CD8-positive, alpha-beta memory T cell (primary cell): ENCODE measurements around the gene KCNQ2. TPM values are rescaled to one million over a fixed set of nuclear protein-coding genes. Genes with fewer than 3 reads are reported as not detected.

Source experiments
- CTCF ChIA-PET: fragments of 350-600 bp; sonication (Branson Sonifier 250); formaldehyde crosslinking; loops from one replicate; lab custom pipeline; 2021; ENCODE audit warnings: antibody characterized with exemption; lab: Charles Lee
- POLR2A ChIA-PET: fragments of 350-600 bp; sonication (Branson Sonifier 250); formaldehyde crosslinking; loops from one replicate; lab custom pipeline; 2021; ENCODE audit warnings: antibody characterized with exemption; lab: Charles Lee
- DNase-seq, 5 donors: peaks; one replicate each; pipeline versions ENCODE4 v3.0.0 to v3.0.0-alpha.2; 2020 to 2022; ENCODE audit warnings: mixed read lengths in 1 of 5
- H3K27ac ChIP-seq: one replicate; pipeline ENCODE4 v1.7.0; 2013; ENCODE audit warnings: low read depth, mild to moderate bottlenecking, low read length, moderate library complexity
- H3K27me3 ChIP-seq: 2 replicates; pipeline ENCODE4 v1.7.0; 2013; ENCODE audit warnings: low read length, mild to moderate bottlenecking; ENCODE audit not compliant: insufficient read depth, poor library complexity, severe bottlenecking
- H3K36me3 ChIP-seq: 2 replicates; pipeline ENCODE4 v1.7.0; 2013; ENCODE audit warnings: mild to moderate bottlenecking, low read length, moderate library complexity; ENCODE audit not compliant: insufficient read depth
- H3K4me1 ChIP-seq: 2 replicates; pipeline ENCODE4 v1.7.0; 2013; ENCODE audit warnings: mild to moderate bottlenecking, low read length, moderate library complexity; ENCODE audit not compliant: insufficient read depth
- H3K4me3 ChIP-seq: 2 replicates; pipeline ENCODE4 v1.7.0; 2013; ENCODE audit warnings: mild to moderate bottlenecking, low read length
- H3K9me3 ChIP-seq: 2 replicates; pipeline ENCODE4 v1.7.0; 2013; ENCODE audit warnings: mild to moderate bottlenecking, low read length
- H3K27ac Mint-ChIP-seq, 8 donors: one replicate each; pipeline ENCODE4 v1.8.0; 2020 to 2021; ENCODE audit warnings: mixed read lengths in 8 of 8, mild to moderate bottlenecking in 6 of 8, inconsistent platforms in 3 of 8, moderate library complexity in 3 of 8
- H3K27me3 Mint-ChIP-seq, 2 donors: one replicate each; pipeline ENCODE4 v1.8.0; 2020 to 2021; ENCODE audit warnings: mixed read lengths in 2 of 2, mild to moderate bottlenecking in 1 of 2, moderate library complexity in 1 of 2
- H3K36me3 Mint-ChIP-seq, 3 donors: one replicate each; pipeline ENCODE4 v1.8.0; 2020 to 2021; ENCODE audit warnings: mixed read lengths in 3 of 3, inconsistent platforms in 1 of 3, mild to moderate bottlenecking in 1 of 3
- H3K4me1 Mint-ChIP-seq, 3 donors: one replicate each; pipeline ENCODE4 v1.8.0; 2020 to 2021; ENCODE audit warnings: mixed read lengths in 3 of 3, inconsistent platforms in 1 of 3, mild to moderate bottlenecking in 1 of 3
- H3K4me3 Mint-ChIP-seq, 7 donors: one replicate each; pipeline ENCODE4 v1.8.0; 2020 to 2021; ENCODE audit warnings: mixed read lengths in 7 of 7, mild to moderate bottlenecking in 6 of 7, moderate library complexity in 4 of 7, inconsistent platforms in 2 of 7
- H3K9me3 Mint-ChIP-seq, 5 donors: one replicate each; pipeline ENCODE4 v1.8.0; 2020 to 2022; ENCODE audit warnings: mixed read lengths in 5 of 5, mild to moderate bottlenecking in 3 of 5, moderate library complexity in 2 of 5, inconsistent platforms in 1 of 5
- polyA plus RNA-seq: library from polyadenylated mRNA; unstranded; fragments of 300-500 nt; fragmentation: Illumina TruSeq; gene quantifications from one replicate; pipeline ENCODE4 v1.2.3, GENCODE V29; 2021
- total RNA-seq, 2 experiments: library from RNA; stranded (reverse); gene quantifications; one replicate each; pipeline ENCODE4 v1.2.3, GENCODE V29; 2021

Gene KCNQ2
- total and polyA plus RNA-seq, 3 experiments from 2014 or later: not detected

DNA sequence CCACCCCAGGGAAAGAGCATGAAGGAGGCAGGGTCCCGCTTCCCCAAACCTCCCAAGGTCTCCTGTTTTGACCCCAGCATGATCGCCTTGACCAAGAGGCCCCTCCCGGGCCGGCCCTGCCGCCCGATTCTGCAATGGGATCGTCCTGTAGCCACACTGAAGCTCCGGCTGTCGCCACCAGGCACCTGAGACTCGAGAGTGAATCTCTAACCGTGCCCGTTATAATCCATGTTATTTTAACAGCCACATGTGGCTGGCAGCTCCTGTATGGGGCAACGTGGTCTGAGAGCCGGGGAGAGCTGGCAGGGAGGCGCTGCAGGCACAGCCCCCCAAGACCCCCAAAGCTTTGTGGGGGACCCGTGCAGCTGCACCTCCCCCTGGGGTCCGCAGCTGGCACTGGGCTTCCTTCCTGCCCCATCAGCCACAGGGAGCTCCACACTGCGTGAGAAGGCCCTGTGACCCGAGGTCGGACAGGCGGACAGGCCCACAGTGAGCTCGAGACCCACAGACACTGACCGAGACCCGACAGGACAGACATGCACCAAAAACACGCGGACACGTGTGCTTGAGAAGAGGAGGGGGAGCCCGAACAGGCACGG, 51.3 kb downstream of the KCNQ2 start:
- H3K36me3 Mint-ChIP-seq: no peaks in the 10 kb centered on the region
- CTCF ChIA-PET: no interaction called here

DNA sequence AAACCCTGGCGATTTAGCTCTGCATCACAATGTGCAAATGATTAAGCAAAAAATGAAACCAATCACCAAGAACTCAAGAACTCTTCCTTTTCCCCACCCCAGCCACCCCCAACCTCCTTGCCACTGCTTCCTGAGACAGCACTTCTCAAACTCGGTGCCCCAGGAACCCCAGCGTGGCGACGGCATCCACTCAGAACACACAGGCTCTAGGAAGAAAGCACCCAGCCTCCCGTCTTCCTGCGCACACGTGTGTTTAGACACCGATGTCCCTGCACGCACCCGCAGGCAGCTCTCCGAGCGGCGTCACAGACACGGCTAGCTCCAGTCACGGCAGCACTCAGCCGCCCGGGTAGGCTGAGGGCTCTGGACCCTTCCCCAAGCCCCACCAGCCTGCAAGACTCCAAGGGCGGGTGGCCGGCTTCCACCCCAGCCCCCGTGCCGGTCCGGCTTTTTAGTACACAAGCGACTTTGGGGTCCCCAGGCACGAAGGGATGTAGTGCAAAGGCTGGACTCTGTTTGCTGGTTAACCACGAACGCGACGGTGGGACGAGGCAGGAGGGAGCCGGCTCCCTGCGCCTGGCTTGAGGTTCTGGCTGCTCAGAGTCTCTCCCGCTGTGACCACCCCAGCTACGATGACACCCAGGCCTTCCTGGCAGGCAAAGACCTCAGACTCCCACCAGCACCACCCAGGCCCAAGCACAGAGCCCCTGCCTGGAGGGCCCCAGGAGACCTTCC, 51.9 kb downstream of the KCNQ2 start:
- H3K4me3 ChIP-seq: no peak overlapping the region
- Mint-ChIP-seq H3K36me3 (no peaks in the 10 kb centered on the region), H3K4me3 (no peak overlapping the region), H3K4me1 (no peaks in the 10 kb centered on the region), H3K27me3 (peaks cover 0 to 10% of the 10 kb centered on the region in 2 donors), H3K27ac (no peak overlapping the region), H3K9me3 (no peaks in the 10 kb centered on the region)
- ChIA-PET CTCF (no interaction called here), POLR2A (no interaction called here)
- no peaks in the 10 kb centered on the region for H3K27me3 ChIP-seq
- DNase-seq: no peak
- no peaks in the 10 kb centered on the region for H3K36me3 ChIP-seq
- no peaks in the 10 kb centered on the region for H3K4me1 ChIP-seq
- no peaks in the 10 kb centered on the region for H3K9me3 ChIP-seq
- no peak overlapping the region for H3K27ac ChIP-seq

More for the DNA sequence above, 51.3 kb downstream of the KCNQ2 start:
- H3K27me3 ChIP-seq: no peaks in the 10 kb centered on the region
- peaks cover 0 to 10% of the 10 kb centered on the region in 2 donors for H3K27me3 Mint-ChIP-seq
- H3K27ac Mint-ChIP-seq: no peak overlapping the region
- DNase-seq: no peak
- H3K27ac ChIP-seq: no peak overlapping the region
- H3K4me3 ChIP-seq: no peak overlapping the region
- no peaks in the 10 kb centered on the region for H3K9me3 Mint-ChIP-seq
- H3K36me3 ChIP-seq: no peaks in the 10 kb centered on the region
- H3K4me3 Mint-ChIP-seq: no peak overlapping the region
- no peaks in the 10 kb centered on the region for H3K9me3 ChIP-seq
- H3K4me1 Mint-ChIP-seq: no peaks in the 10 kb centered on the region
- POLR2A ChIA-PET: no interaction called here
- no peaks in the 10 kb centered on the region for H3K4me1 ChIP-seq

DNA sequence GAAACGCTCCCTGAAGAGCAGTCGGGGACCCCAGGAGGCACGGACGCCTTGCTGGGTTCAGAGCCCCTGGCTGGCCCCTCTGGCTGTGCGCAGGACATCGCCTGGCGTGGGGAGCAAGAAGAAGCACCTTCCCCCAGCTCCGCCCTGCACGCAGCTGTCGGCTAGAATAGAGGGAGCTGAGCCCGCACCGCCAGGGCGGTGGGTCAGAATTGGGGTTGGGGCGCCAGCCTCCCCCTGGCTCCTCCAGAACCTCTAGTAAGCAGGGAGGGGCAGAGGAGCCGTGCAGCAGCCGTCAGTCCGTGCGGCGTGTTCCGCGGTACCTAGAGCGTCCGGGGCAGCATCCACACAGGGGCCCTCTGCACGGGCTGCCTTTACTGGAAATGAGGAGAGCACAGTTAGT, 53.2 kb downstream of the KCNQ2 start:
- Histone ChIP-seq H3K4me3 (no peak overlapping the region), H3K4me1 (no peaks in the 10 kb centered on the region), H3K27ac (no peak overlapping the region), H3K27me3 (no peaks in the 10 kb centered on the region), H3K9me3 (no peaks in the 10 kb centered on the region), H3K36me3 (no peaks in the 10 kb centered on the region)
- H3K4me3 Mint-ChIP-seq: no peak overlapping the region
- peaks cover 0 to 10% of the 10 kb centered on the region in 2 donors for H3K27me3 Mint-ChIP-seq
- no peaks in the 10 kb centered on the region for H3K4me1 Mint-ChIP-seq
- H3K27ac Mint-ChIP-seq: no peak overlapping the region
- H3K9me3 Mint-ChIP-seq: no peaks in the 10 kb centered on the region
- ChIA-PET POLR2A (no interaction called here), CTCF (no interaction called here)
- DNase-seq: no peak
- no peaks in the 10 kb centered on the region for H3K36me3 Mint-ChIP-seq

DNA sequence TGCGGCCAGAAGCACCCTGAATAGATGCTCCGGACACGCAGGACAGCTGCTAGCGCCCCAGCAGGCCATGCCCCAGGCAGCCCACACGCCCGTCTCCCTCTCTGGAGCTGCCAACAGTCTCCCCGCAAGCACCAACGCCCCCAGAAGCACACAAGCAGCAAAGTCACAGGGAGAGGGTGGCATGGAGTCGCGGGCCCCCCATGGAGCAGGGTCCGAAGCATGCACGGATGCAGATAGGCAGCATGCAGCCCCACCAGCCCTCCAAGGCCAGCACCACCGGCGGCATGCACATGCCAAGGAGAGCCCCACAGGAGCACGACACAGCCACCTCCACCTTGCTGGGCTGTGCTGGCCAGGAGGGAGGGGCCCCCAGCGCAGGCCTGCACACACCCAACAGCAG, 53.8 kb downstream of the KCNQ2 start:
- Mint-ChIP-seq H3K4me1 (no peaks in the 10 kb centered on the region), H3K4me3 (no peak overlapping the region), H3K27me3 (peaks cover 0 to 10% of the 10 kb centered on the region in 2 donors), H3K27ac (no peak overlapping the region), H3K36me3 (no peaks in the 10 kb centered on the region), H3K9me3 (no peaks in the 10 kb centered on the region)
- Histone ChIP-seq H3K36me3 (no peaks in the 10 kb centered on the region), H3K9me3 (no peaks in the 10 kb centered on the region), H3K27ac (no peak overlapping the region), H3K4me3 (no peak overlapping the region), H3K27me3 (no peaks in the 10 kb centered on the region), H3K4me1 (no peaks in the 10 kb centered on the region)
- CTCF ChIA-PET: no interaction called here
- POLR2A ChIA-PET: no interaction called here
- DNase-seq: no peak

DNA sequence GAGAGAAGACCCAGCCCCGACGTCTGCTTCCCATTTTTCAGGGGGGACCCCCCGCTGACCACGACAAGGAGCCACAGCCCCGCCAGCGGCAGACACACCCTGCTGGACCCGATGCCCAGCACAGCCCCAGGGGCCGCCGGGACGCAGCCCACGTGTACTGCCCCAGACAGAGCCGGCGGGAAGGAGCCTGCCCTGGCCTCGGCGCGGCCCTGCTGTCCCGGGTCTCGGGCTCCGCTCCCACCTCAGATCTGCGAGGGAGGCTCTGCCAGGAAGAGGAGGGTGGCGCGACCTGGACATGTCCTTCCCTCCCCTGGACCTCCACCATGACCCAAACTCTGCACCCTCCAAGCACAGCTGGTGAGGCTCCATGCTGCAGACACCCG, 54.7 kb downstream of the KCNQ2 start:
- ChIA-PET POLR2A (no interaction called here), CTCF (no interaction called here)
- H3K4me1 ChIP-seq: no peaks in the 10 kb centered on the region
- Mint-ChIP-seq H3K4me3 (no peak overlapping the region), H3K27me3 (peaks cover 3 to 14% of the 10 kb centered on the region in 2 donors), H3K4me1 (no peaks in the 10 kb centered on the region), H3K36me3 (no peaks in the 10 kb centered on the region), H3K9me3 (no peaks in the 10 kb centered on the region), H3K27ac (no peak overlapping the region)
- no peaks in the 10 kb centered on the region for H3K36me3 ChIP-seq
- DNase-seq: no peak
- H3K27me3 ChIP-seq: no peaks in the 10 kb centered on the region
- H3K4me3 ChIP-seq: no peak overlapping the region
- H3K9me3 ChIP-seq: no peaks in the 10 kb centered on the region
- no peak overlapping the region for H3K27ac ChIP-seq

DNA sequence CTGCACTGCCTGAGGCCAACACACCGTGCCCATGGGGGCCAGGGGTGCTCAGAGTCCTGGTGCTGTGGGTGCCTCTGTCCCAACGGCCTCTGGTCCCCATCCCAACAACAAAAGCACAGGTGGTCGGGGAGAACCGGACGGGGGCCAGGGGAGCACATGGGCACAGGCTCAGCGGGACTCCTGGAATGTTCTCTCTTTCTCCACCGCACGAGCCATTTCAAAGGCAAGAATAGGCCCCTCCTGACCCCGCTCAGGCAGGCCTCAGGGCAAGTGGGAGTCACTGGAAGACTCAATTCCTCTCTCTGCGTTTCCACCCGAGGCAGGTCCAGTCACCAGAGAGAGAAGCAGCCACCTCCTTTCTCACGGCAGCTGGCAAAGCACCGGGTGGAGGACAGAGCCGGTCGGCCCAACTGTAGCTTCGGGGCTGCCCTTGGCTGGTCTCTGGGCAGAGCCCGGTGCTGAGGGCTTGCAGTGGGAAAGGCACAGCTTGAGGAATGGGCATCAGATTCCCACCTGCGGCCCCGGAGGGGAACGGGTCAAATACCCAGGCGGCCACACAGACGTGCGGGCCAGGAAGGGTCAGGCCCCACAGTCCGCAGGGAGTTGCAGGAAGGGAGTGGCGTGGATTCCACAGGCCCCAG, 55.2 kb downstream of the KCNQ2 start:
- POLR2A ChIA-PET: no interaction called here
- no peak overlapping the region for H3K27ac Mint-ChIP-seq

DNA sequence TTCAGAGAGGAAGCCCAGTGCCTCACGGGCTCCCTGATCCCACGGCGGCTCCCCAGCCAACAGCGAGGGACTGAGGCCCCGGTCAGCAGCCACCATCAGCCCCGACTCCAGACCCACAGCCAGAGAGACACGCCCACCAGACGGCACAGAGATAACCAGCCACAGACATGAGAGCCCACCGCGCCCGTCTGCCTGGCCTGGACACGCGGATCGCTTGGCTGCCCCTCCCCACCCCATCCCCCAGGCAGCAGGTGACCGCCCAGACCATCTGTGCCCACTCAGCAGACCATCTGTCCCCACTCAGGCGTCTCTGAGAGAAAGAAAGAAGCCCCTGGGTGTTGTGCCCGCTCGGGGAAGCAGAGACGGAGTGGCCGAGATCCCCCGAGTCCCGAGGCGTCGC, 55.8 kb downstream of the KCNQ2 start:
- ChIA-PET POLR2A (no interaction called here), CTCF (no interaction called here)
- H3K36me3 Mint-ChIP-seq: no peaks in the 10 kb centered on the region
- H3K4me1 Mint-ChIP-seq: no peaks in the 10 kb centered on the region
- no peak overlapping the region for H3K4me3 Mint-ChIP-seq
- no peak overlapping the region for H3K27ac Mint-ChIP-seq
- Histone ChIP-seq H3K4me3 (no peak overlapping the region), H3K36me3 (no peaks in the 10 kb centered on the region), H3K27me3 (no peaks in the 10 kb centered on the region), H3K27ac (no peak overlapping the region), H3K9me3 (no peaks in the 10 kb centered on the region), H3K4me1 (no peaks in the 10 kb centered on the region)
- no peaks in the 10 kb centered on the region for H3K9me3 Mint-ChIP-seq
- no peak for DNase-seq
- peaks cover 5 to 14% of the 10 kb centered on the region in 2 donors for H3K27me3 Mint-ChIP-seq

More for the DNA sequence above, 55.2 kb downstream of the KCNQ2 start:
- H3K4me1 ChIP-seq: no peaks in the 10 kb centered on the region
- H3K36me3 ChIP-seq: no peaks in the 10 kb centered on the region
- no peaks in the 10 kb centered on the region for H3K4me1 Mint-ChIP-seq
- no peak overlapping the region for H3K27ac ChIP-seq
- no peaks in the 10 kb centered on the region for H3K36me3 Mint-ChIP-seq
- H3K4me3 ChIP-seq: no peak overlapping the region
- H3K27me3 ChIP-seq: no peaks in the 10 kb centered on the region
- no peak for DNase-seq
- no peaks in the 10 kb centered on the region for H3K9me3 Mint-ChIP-seq
- CTCF ChIA-PET: no interaction called here
- H3K27me3 Mint-ChIP-seq: peaks cover 3 to 14% of the 10 kb centered on the region in 2 donors
- no peak overlapping the region for H3K4me3 Mint-ChIP-seq
- no peaks in the 10 kb centered on the region for H3K9me3 ChIP-seq

DNA sequence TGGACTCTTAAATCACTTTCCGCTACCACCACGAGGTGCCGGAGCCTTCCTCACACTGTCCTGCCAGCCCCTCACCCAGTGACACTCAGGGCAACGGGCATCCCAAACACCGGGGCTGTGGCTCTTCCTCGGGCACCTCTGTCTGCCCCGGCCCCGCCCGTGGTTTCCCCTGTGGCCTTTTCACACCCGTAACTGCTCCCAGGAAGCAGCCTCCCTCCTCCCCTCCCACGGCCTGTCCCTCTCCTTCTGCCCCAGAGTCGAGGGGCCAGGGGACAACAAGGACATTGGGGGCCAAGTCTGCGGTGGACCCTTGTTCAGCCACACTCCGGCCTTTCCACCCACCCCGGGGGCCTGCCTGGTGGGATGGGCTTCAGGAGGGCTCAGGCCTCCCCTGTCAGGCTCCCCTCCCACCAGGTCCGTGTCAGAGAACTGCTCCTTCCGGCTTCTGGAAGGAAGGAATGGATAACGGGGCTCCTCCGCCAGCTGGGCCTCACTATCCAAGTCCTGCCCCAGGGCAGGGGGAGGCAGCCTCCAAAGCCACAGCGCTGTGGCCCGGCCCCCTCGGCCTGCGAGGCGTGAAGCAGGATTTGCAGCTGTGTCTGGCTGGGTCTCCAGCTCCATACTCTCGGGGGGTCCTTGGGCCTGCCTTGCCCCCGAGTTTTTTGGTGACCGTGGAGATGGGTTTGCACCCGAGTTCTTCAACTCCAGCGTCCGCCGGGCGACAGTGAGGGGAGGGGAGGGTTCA, 56.6 kb downstream of the KCNQ2 start:
- Histone ChIP-seq H3K4me3 (no peak overlapping the region), H3K27me3 (no peaks in the 10 kb centered on the region), H3K4me1 (no peaks in the 10 kb centered on the region), H3K9me3 (no peaks in the 10 kb centered on the region), H3K36me3 (no peaks in the 10 kb centered on the region), H3K27ac (no peak overlapping the region)
- ChIA-PET POLR2A (no interaction called here), CTCF (no interaction called here)
- no peak overlapping the region for H3K27ac Mint-ChIP-seq
- H3K9me3 Mint-ChIP-seq: no peaks in the 10 kb centered on the region
- no peaks in the 10 kb centered on the region for H3K4me1 Mint-ChIP-seq
- peaks cover 5 to 14% of the 10 kb centered on the region in 2 donors for H3K27me3 Mint-ChIP-seq
- H3K4me3 Mint-ChIP-seq: no peak overlapping the region
- DNase-seq: no peak
- no peaks in the 10 kb centered on the region for H3K36me3 Mint-ChIP-seq
